Activated T-cell treated with anti-CD3 and anti-CD28 coated beads, Interleukin-2, amount 50 U/mL, for 24 hours (primary cell): ENCODE measurements around the gene MEA1.

Source experiments
- DNase-seq: peaks from one replicate; pipeline ENCODE4 v3.0.0-alpha.2; 2020
- H3K27ac Mint-ChIP-seq: 2 replicates; pipeline ENCODE4 v1.8.0; 2020; ENCODE audit warnings: mild to moderate bottlenecking, mixed read lengths
- H3K27me3 Mint-ChIP-seq: 2 replicates; pipeline ENCODE4 v1.8.0; 2020; ENCODE audit warnings: mixed read lengths
- H3K36me3 Mint-ChIP-seq: 2 replicates; pipeline ENCODE4 v1.8.0; 2020; ENCODE audit warnings: low read depth, mixed read lengths
- H3K4me1 Mint-ChIP-seq: 2 replicates; pipeline ENCODE4 v1.8.0; 2020; ENCODE audit warnings: low read depth, mixed read lengths
- H3K4me3 Mint-ChIP-seq: 2 replicates; pipeline ENCODE4 v1.8.0; 2020; ENCODE audit warnings: mild to moderate bottlenecking, moderate library complexity, mixed read lengths
- H3K9me3 Mint-ChIP-seq: 2 replicates; pipeline ENCODE4 v1.8.0; 2020; ENCODE audit warnings: mixed read lengths

The MEA1 gene

DNA sequence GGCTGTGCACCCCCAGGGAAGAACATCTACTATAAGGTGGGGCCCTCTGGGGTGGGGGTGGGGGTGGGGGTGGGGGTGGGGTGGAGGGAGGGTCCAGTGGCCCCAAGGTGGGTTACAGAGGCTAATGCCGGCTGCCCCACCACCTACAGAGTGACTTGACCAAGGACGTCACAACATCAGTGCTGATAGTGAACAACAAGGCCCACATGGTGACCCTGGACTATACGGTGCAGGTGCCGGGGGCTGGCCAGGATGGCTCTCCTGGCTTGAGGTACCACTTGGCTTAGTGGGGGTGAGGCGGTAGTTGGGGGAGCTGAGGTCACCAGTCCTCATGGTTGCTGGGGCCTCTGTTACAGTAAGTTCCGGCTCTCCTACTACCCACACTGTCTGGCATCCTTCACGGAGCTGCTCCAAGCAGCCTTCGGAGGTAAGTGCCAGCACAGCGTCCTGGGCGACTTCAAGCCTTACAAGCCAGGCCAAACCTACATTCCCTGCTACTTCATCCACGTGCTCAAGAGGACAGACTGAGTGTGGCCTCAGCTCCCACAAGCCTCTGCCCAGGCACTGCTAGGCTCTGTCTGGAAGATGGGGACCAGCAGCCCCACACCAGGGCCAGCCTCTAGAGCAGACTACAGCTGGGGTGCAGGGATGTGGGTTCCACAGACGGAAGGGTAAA lies 50.4 kb downstream of the MEA1 start:
- H3K4me3 Mint-ChIP-seq, result no peak overlapping the region
- no peak overlapping the region for H3K27ac Mint-ChIP-seq
- no peaks in the 10 kb centered on the region for H3K9me3 Mint-ChIP-seq
- peaks cover 15% of the 10 kb centered on the region for H3K4me1 Mint-ChIP-seq
- no peak for DNase-seq
- no peaks in the 10 kb centered on the region for H3K27me3 Mint-ChIP-seq
- H3K36me3 Mint-ChIP-seq, result peaks cover 44% of the 10 kb centered on the region

DNA sequence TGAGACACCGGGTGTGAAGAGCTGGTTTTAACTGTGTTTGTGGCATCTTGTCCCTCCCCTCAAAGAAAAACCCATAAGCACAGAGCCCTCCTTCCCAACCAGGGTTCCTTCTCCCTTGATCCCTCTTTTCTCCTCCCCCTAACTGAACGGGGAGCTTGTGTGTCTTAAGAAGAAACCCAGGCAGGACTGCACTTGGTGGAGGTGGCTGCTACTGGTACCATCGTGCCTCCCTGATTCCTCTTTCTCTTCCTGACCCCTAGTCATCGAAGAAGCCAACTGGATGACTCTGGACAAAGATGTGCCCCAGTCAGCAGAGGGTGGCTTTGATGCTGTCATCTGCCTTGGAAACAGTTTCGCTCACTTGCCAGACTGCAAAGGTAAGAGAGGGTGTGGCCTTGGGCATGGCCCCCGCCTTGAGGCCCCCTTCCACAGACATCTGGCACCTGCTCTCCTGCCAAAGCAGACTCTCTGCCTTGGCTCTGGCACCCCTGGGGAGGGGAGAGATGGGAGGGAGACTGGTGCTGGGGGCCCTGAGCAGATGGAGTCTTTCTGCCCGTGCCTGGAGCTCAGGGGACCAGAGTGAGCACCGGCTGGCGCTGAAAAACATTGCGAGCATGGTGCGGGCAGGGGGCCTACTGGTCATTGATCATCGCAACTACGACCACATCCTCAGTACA lies 51.1 kb downstream of the MEA1 start:
- H3K27me3 Mint-ChIP-seq, result no peaks in the 10 kb centered on the region
- no peaks in the 10 kb centered on the region for H3K9me3 Mint-ChIP-seq
- peaks cover 40% of the 10 kb centered on the region for H3K36me3 Mint-ChIP-seq
- peaks cover 15% of the 10 kb centered on the region for H3K4me1 Mint-ChIP-seq
- no peak for DNase-seq
- no peak overlapping the region for H3K4me3 Mint-ChIP-seq
- H3K27ac Mint-ChIP-seq, result no peak overlapping the region

DNA sequence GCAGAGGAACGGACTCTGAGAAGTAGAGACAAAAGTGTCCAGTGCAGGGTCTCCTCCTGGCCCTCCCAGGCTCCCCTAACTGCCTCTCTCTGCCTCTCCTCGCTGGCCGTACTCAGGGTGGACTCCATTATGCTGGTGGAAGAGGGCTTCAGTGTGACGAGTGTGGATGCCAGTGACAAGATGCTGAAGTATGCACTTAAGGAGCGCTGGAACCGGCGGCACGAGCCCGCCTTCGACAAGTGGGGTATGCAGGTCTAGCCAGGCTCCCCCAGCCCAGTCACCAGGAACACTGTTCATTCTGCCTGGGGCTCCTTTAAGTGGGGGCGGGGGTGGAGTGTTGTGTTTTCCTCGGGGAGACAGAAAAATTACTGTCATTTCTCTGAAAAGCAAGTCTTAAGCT lies 51.6 kb downstream of the MEA1 start:
- DNase-seq, result no peak
- Mint-ChIP-seq H3K9me3 (no peaks in the 10 kb centered on the region), H3K4me3 (no peak overlapping the region), H3K27ac (no peak overlapping the region), H3K4me1 (peaks cover 15% of the 10 kb centered on the region), H3K36me3 (peaks cover 34% of the 10 kb centered on the region), H3K27me3 (no peaks in the 10 kb centered on the region)
